ENCODE data around the gene ZNF778. TPM values are rescaled to one million over a fixed set of nuclear protein-coding genes. Genes with fewer than 3 reads are reported as not detected.
A peak's percentile ranks its signal among the peaks of the same experiment; 100 is the strongest.
"Not testable (repeated sequence)": the region's sequence is repeated elsewhere in the genome, so short reads cannot be mapped to it uniquely, and the experiment has no call there.

The ZNF778 gene
- polyA plus RNA-seq, 1 experiment = 11.3 TPM

DNA sequence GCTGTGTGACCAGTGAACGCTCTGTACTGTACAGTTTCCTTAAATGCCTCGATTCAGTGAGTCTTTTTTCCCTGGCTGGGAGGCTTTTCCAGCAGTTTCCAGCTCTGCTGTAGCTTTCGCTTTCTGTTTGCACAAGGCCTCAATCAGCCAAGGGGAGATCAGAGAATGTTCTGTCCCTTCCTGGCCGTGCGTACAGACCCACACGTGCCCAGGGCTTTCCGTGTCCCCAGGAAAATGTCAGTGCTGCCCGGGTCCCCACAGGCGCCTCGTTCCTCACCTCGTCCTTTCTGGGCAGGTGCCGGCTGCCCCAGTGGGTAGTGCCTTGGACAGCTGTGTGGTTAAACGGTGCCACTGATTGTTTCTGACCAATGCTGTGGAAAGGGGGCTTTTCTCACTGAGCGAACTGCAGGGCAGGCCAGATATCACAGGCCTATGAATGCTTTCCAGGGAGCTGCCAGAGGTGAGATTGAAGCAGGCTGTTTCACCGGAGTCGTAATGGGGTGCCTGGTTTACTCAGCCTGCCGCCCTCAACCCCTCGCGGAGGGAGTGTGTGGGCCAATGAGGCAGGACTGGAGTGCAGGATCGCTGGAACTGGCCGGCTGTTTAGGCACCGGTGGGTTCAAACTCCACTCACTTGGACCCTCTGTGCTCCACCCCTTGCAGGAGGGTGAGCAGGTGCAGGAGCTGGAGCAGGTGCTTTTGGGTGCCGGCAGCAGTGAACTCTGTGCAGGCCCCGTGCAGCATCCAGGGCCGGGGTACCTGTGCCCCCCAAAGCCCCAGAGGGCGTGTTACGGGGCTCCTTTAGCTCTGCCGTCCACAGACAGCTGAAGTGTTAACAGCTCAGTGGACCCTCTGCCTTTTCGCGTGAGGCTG, 44.4 kb downstream of the ZNF778 start:
- no peaks in the 10 kb centered on the region for H3K27me3 ChIP-seq (ENCODE audit: control insufficient read depth, insufficient read depth, low read length)
- POLR2A ChIA-PET = interaction anchor here (0.6 kb wide), 1 partner anchor 277 kb away, joined by 3 read pairs; no protein-coding TSS in a partner anchor
- DNase-seq (ENCODE audit: low read depth, low spot score) = no peak
- TF ChIP-seq, protein P1, sequence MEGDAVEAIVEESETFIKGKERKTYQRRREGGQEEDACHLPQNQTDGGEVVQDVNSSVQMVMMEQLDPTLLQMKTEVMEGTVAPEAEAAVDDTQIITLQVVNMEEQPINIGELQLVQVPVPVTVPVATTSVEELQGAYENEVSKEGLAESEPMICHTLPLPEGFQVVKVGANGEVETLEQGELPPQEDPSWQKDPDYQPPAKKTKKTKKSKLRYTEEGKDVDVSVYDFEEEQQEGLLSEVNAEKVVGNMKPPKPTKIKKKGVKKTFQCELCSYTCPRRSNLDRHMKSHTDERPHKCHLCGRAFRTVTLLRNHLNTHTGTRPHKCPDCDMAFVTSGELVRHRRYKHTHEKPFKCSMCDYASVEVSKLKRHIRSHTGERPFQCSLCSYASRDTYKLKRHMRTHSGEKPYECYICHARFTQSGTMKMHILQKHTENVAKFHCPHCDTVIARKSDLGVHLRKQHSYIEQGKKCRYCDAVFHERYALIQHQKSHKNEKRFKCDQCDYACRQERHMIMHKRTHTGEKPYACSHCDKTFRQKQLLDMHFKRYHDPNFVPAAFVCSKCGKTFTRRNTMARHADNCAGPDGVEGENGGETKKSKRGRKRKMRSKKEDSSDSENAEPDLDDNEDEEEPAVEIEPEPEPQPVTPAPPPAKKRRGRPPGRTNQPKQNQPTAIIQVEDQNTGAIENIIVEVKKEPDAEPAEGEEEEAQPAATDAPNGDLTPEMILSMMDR (IDR thresholded peaks at IDR 0.05; ENCODE audit: low read depth, low read length) = no peak
- CTCF ChIA-PET = interaction anchor here (0.9 to 1.0 kb wide), 2 partner anchors 27 to 28 kb away, joined by 3 read pairs; no protein-coding TSS in a partner anchor
- H3K9me3 ChIP-seq (ENCODE audit: control insufficient read depth, insufficient read depth, low read length) = peaks cover 34% of the 10 kb centered on the region
- H3K4me3 ChIP-seq (ENCODE audit: low read depth, low read length) = peak overlapping the region; percentile 38
- H3K27ac ChIP-seq (ENCODE audit: low read depth, low read length) = peak overlapping the region; percentile 11

DNA sequence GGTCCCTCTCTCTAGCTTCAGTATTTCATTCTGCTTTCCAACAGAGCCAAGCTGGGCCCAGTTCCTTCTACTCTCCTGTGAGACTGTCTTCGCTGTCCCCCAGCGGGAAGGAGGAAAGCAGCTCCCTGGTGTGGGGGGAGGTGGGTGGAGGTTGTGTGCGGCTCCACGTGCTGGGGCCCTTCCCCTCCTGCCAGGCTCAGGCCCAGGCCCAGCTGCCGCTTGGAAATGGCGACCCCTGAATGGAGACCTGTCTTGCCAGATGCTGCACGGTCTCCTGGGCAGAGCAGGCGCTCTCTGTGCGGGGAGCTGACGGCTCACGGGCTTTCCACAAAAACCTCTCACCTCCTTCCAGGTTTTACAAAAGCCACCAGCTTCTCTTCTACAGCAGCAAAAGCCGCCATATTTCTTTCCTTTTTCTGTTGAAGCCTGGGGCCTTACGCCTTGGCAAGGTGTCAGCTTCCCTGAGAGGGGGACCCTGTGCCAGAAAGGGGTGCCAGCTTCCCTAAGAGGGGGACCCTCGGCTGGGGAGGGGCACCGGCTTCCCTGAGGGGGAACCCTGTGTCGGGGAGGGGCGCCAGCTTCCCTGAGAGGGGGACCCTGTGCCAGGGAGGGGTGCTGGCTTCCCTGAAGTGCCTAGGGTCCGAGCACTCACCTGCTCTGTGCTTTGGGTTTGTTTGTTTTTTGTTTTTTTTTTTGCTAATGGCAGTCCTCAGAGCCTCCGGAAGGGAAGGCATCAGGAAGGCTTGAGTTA, 47.5 kb downstream of the ZNF778 start:
- H3K9me3 ChIP-seq (ENCODE audit: control insufficient read depth, insufficient read depth, low read length) = peaks cover 37% of the 10 kb centered on the region
- H3K27ac ChIP-seq (ENCODE audit: low read depth, low read length) = no peak overlapping the region
- TF ChIP-seq, protein P1 (IDR thresholded peaks at IDR 0.05; ENCODE audit: low read depth, low read length) = no peak
- ChIA-PET CTCF (interaction anchor here (1.0 kb wide), 1 partner anchor 24 kb away, joined by 3 read pairs; no protein-coding TSS in a partner anchor), POLR2A (interaction anchor here (0.8 kb wide), 1 partner anchor 17 kb away, joined by 3 read pairs; no protein-coding TSS in a partner anchor)
- H3K4me3 ChIP-seq (ENCODE audit: low read depth, low read length) = no peak overlapping the region
- no peaks in the 10 kb centered on the region for H3K27me3 ChIP-seq (ENCODE audit: control insufficient read depth, insufficient read depth, low read length)
- DNase-seq (ENCODE audit: low read depth, low spot score) = no peak

DNA sequence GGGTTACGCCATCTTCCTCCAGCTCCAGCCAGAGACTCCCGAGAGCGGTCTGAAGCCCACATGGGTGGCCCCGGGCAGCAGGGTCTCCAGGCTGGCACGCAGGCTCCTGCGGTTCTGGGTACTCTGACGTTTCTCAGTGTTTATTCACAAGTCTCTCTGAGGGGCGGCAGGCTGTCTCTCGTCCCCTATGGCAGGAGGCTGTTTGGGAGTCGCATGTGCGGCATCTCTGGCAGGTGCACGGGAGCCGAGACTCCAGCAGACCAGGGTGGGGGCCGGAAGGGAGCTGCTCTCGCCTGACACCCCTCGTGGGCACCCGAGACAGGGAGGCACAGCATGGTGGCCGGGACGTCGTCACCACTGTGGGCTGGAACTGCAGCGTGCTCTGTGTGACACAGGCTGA, 48.1 kb downstream of the ZNF778 start:
- ChIA-PET CTCF (interaction anchor here (1.0 kb wide), 1 partner anchor 23 kb away, joined by 3 read pairs; no protein-coding TSS in a partner anchor), POLR2A (no interaction called here)
- TF ChIP-seq, protein P1 (IDR thresholded peaks at IDR 0.05; ENCODE audit: low read depth, low read length) = no peak
- Histone ChIP-seq H3K27ac (ENCODE audit: low read depth, low read length) (no peak overlapping the region), H3K4me3 (ENCODE audit: low read depth, low read length) (no peak overlapping the region), H3K27me3 (ENCODE audit: control insufficient read depth, insufficient read depth, low read length) (no peaks in the 10 kb centered on the region), H3K9me3 (ENCODE audit: control insufficient read depth, insufficient read depth, low read length) (peaks cover 37% of the 10 kb centered on the region)
- DNase-seq (ENCODE audit: low read depth, low spot score) = no peak

DNA sequence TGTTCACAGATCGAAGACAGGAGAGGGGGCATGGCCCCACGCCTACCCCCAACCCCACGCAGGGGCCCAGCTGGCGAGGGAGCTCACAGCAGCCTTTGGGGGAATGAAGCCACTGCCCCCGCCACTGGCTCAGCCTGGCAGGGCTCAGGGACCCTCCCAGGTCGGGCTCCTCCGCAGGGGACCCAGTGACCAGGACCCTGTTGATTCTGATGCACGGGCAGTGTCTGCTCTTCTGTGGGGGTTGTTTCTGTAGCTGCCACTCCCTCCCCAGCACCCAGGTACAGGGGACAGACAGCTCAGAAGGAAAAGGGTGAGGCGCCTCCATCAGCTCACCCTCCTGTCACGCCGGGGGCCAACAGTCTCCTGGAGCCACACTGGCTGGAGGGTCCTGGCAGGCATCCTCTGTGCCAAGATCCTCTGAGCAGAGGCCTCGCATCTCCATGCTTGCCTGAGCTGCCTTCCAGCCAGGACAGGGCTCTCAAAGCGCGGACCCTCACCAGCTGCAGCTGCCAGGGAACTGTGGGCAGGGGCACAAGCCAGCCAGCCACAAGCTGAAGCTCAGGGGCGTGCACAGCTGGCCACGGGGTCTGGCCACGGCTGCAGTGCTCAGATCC, 49.1 kb downstream of the ZNF778 start:
- no peak overlapping the region for H3K27ac ChIP-seq (ENCODE audit: low read depth, low read length)
- ChIA-PET CTCF (no interaction called here), POLR2A (no interaction called here)
- TF ChIP-seq, protein P1 (IDR thresholded peaks at IDR 0.05; ENCODE audit: low read depth, low read length) = no peak
- peaks cover 36% of the 10 kb centered on the region for H3K9me3 ChIP-seq (ENCODE audit: control insufficient read depth, insufficient read depth, low read length)
- H3K27me3 ChIP-seq (ENCODE audit: control insufficient read depth, insufficient read depth, low read length) = no peaks in the 10 kb centered on the region
- H3K4me3 ChIP-seq (ENCODE audit: low read depth, low read length) = no peak overlapping the region
- no peak for DNase-seq (ENCODE audit: low read depth, low spot score)

DNA sequence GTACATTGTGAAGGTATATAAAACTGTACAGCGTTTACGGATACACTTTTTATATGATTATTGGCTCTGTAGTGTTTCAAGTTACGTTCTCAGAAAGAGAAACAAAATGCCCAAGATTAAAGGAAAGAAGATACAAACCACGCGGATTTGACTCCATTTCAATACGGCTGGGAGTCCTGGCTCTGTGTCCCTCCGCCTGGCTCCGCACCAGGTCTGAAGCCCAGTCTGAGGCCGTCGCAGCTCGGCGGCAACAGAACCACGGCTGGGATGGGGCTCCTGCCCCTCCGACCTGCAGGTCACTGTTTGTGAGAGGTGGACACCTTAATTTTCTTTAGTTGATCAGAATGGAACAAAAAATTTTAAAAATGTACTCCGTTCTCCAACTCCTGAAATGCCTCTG, 50.2 kb downstream of the ZNF778 start:
- DNase-seq (ENCODE audit: low read depth, low spot score); H3K27ac ChIP-seq (ENCODE audit: low read depth, low read length); H3K4me3 ChIP-seq (ENCODE audit: low read depth, low read length); POLR2A ChIA-PET; H3K27me3 ChIP-seq (ENCODE audit: control insufficient read depth, insufficient read depth, low read length); CTCF ChIA-PET: not testable (repeated sequence)
- peaks cover 27% of the 10 kb centered on the region for H3K9me3 ChIP-seq (ENCODE audit: control insufficient read depth, insufficient read depth, low read length)
